T-helper 17 cell (primary cell): ENCODE results near the gene RUNX3. TPM values are rescaled to one million over a fixed set of nuclear protein-coding genes. Genes with fewer than 3 reads are reported as not detected.
"Not testable (repeated sequence)": the region's sequence is repeated elsewhere in the genome, so short reads cannot be mapped to it uniquely, and the experiment has no call there.

ENCODE experiments used
- ATAC-seq: fragments of 150-1000 bp; cut with Tn5 transposase; 2 replicates; pipeline ENCODE4 v1.10.0; 2021; ENCODE audit warnings: mild to moderate bottlenecking, moderate library complexity
- DNase-seq, 3 donors: peaks; one replicate each; pipeline versions ENCODE4 v3.0.0 to v3.0.0-alpha.2; 2020 to 2021
- H3K9me3 ChIP-seq: one replicate; pipeline ENCODE4 v1.7.0; 2013; ENCODE audit warnings: low read length, mild to moderate bottlenecking; ENCODE audit not compliant: control insufficient read depth, poor library complexity, severe bottlenecking
- H3K27ac Mint-ChIP-seq: one replicate; pipeline ENCODE4 v1.8.0; 2022; ENCODE audit warnings: mild to moderate bottlenecking, moderate library complexity, mixed read lengths
- H3K27me3 Mint-ChIP-seq: one replicate; pipeline ENCODE4 v1.8.0; 2022; ENCODE audit warnings: mixed read lengths
- H3K36me3 Mint-ChIP-seq: one replicate; pipeline ENCODE4 v1.8.0; 2022; ENCODE audit warnings: low read depth, mixed read lengths
- H3K4me1 Mint-ChIP-seq: one replicate; pipeline ENCODE4 v1.8.0; 2022; ENCODE audit warnings: mild to moderate bottlenecking, mixed read lengths
- H3K4me3 Mint-ChIP-seq: one replicate; pipeline ENCODE4 v1.8.0; 2022; ENCODE audit warnings: mild to moderate bottlenecking, moderate library complexity, mixed read lengths
- total RNA-seq, 4 donors: library from RNA in 2 of 4; stranded (reverse) in 2 of 4; gene quantifications; one replicate each; pipeline ENCODE4 v1.2.3 and lab custom pipeline; 2022 to 2026

The RUNX3 gene
- total RNA-seq, 2 donors from 2014 or later = 186 to 243 TPM

- Mint-ChIP-seq H3K36me3 (peaks cover 3% of the 10 kb centered on the region), H3K27ac (peak overlapping the region; percentile 90), H3K27me3 (no peaks in the 10 kb centered on the region), H3K4me1 (peaks cover 35% of the 10 kb centered on the region), H3K4me3 (peak overlapping the region; percentile 73)
- DNase-seq (peak in 1 of 3 donors; percentile 2), ATAC-seq (peak; percentile 12)
- H3K9me3 ChIP-seq = no peaks in the 10 kb centered on the region
Observed at GRCh38 chr1:24899581-24900485, 30.2 kb downstream of the RUNX3 start.

GRCh38 chr1:24898909-24899439, 31.1 kb downstream of the RUNX3 start:
- Mint-ChIP-seq H3K36me3 (peaks cover 3% of the 10 kb centered on the region), H3K27me3 (no peaks in the 10 kb centered on the region), H3K4me1 (peaks cover 32% of the 10 kb centered on the region), H3K27ac (peak overlapping the region; percentile 90), H3K4me3 (peak overlapping the region; percentile 73)
- no peaks in the 10 kb centered on the region for H3K9me3 ChIP-seq
- ATAC-seq = no peak
- DNase-seq = peak in 1 of 3 donors; percentile 1

DNA sequence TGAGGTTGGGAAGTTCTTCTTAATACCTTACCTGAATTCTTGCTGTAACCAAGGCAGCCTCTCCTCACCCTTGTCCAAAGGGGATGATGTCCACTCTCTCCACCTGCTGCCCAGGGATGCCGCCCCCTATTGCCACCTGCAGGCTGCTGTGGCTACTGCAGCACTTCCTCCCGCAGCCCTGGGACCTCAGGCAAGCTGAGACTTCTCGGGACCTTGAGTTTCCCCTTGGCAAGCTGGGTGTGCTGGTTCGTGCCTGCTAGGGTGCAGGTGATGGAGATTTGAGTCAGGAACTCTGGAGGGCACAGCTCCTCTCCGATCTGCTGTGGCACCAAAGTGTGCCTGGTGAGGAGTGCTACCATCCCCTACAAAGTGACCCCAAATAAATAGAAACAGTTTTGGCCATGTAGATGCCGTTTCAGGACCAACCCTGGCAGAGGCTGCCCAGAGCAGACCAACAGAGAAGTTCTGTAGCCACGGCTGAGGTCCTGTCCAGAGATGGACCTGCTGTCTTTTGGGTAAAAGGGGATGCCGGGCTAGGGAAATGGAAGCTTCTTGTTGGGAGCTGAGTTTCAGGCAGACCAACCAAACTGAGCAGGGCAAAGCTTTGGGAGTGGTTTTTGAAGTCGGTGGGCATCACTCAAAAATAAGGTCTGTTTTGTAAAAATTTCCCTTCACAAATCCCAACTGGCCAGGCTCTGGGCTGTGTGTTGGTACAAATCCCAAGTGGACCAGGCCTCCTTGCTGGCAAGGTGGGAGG, 31.7 kb downstream of the RUNX3 start:
- H3K4me3 Mint-ChIP-seq = peak overlapping the region; percentile 73
- DNase-seq (peak in 1 of 3 donors; percentile 40), ATAC-seq (peak; percentile 57)
- no peaks in the 10 kb centered on the region for H3K27me3 Mint-ChIP-seq
- H3K4me1 Mint-ChIP-seq = peaks cover 32% of the 10 kb centered on the region
- H3K27ac Mint-ChIP-seq = peak overlapping the region; percentile 90
- H3K9me3 ChIP-seq = no peaks in the 10 kb centered on the region
- peaks cover 3% of the 10 kb centered on the region for H3K36me3 Mint-ChIP-seq

DNA sequence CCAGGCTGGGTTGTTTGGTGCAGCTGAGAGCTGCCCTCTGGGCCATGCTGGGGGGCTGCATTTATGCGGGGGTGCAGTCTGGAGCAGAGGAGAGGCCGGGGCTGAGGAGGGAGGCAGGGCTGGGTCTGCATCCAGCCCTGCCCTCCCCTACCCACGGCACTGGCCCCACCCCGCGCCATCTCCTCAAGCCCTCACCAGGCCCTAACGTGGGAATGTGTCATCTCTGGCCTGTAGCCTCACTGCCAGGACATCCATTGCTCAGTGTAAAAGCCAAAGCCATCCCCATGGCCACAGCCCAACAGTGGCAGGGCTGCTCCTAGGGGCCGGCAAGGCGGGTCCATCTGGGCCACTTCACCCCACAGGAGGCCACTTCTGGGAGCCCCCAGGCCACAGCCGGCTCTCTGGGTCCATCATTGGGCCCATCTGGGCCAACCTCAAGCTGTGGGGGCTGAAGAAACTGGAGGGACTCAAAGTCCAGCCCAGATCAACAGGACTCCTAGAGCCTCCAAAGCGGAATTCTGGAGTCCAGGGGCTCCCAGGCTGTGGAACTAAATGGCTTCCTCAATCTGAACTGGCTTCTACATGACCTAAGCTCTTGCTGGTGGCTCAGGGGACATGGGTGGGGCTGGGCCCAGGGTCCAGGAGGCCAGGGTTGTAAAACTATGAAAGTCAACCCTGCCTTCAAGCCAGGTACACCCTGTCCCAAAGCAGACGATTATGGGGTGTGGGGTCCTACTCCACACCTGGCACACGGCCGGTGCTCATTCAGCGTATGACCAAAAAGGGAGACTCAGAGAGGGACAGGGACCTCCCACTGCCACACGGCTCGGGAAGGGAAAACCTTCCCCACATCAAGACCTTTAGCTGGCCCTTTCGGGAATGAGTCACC, 32.6 kb downstream of the RUNX3 start:
- peak overlapping the region; percentile 54 for H3K4me3 Mint-ChIP-seq
- peaks cover 5% of the 10 kb centered on the region for H3K36me3 Mint-ChIP-seq
- H3K9me3 ChIP-seq = no peaks in the 10 kb centered on the region
- no peak for DNase-seq
- peak; percentile 11 for ATAC-seq
- H3K4me1 Mint-ChIP-seq = peaks cover 32% of the 10 kb centered on the region
- no peaks in the 10 kb centered on the region for H3K27me3 Mint-ChIP-seq
- peak overlapping the region; percentile 90 for H3K27ac Mint-ChIP-seq

- Mint-ChIP-seq H3K4me1 (peaks cover 28% of the 10 kb centered on the region), H3K27ac (peak overlapping the region; percentile 39), H3K4me3 (peak overlapping the region; percentile 64), H3K27me3 (no peaks in the 10 kb centered on the region), H3K36me3 (peaks cover 5% of the 10 kb centered on the region)
- DNase-seq (no peak), ATAC-seq (no peak)
- no peaks in the 10 kb centered on the region for H3K9me3 ChIP-seq
Observed at GRCh38 chr1:24896596-24897262, 33.3 kb downstream of the RUNX3 start.

GRCh38 chr1:24896176-24896575, 33.9 kb downstream of the RUNX3 start:
- Mint-ChIP-seq H3K4me1 (peaks cover 26% of the 10 kb centered on the region), H3K27me3 (no peaks in the 10 kb centered on the region), H3K36me3 (peaks cover 5% of the 10 kb centered on the region), H3K27ac (peak overlapping the region; percentile 39), H3K4me3 (peak overlapping the region; percentile 64)
- H3K9me3 ChIP-seq = no peaks in the 10 kb centered on the region
- DNase-seq (no peak), ATAC-seq (no peak)

DNA sequence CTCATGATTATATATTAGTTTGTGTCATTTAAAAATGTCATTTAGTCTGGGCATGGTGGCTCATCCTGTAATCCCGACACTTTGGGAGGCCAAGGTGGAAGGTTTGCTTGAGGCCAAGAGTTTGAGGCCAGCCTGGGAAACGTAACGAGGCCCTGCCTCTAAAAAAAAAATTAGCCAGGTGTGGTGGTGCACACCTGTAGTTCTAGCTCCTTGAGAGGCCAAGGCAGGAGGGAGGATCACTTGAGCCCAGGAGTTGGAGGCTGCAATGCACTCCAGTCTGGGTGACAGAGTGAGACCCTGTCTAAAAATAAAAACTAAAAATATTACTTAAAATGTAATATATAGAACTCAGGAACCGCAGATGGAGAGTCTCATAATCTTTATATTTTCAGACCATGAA, 34.6 kb downstream of the RUNX3 start:
- Mint-ChIP-seq H3K27me3 (no peaks in the 10 kb centered on the region), H3K36me3 (peaks cover 5% of the 10 kb centered on the region), H3K4me3 (no peak overlapping the region), H3K27ac (no peak overlapping the region), H3K4me1 (peaks cover 23% of the 10 kb centered on the region)
- no peak for ATAC-seq
- no peak for DNase-seq
- H3K9me3 ChIP-seq = no peaks in the 10 kb centered on the region

DNA sequence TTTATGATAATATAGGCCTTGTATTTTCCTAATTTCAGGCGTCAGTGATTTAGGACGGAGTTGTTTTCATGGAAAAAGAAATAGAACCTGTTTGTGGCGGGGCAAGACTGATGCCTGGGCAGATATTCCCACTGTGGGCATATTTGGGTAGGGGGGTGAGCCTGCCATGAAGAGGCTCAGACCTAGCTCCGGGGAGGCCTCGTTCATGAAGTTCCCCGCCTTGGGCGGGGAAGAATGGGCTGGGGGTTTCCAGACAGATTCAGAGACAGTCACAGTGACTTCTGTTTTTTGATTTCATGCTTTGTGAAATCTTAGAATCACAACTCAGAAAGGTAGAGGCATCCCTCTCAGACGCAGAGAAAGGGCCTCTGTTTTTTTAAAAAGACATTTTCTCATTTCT, 36.1 kb downstream of the RUNX3 start:
- H3K4me3 Mint-ChIP-seq = no peak overlapping the region
- peaks cover 2% of the 10 kb centered on the region for H3K36me3 Mint-ChIP-seq
- H3K4me1 Mint-ChIP-seq = peaks cover 10% of the 10 kb centered on the region
- ATAC-seq (no peak), DNase-seq (no peak)
- H3K9me3 ChIP-seq = no peaks in the 10 kb centered on the region
- H3K27me3 Mint-ChIP-seq = no peaks in the 10 kb centered on the region
- no peak overlapping the region for H3K27ac Mint-ChIP-seq

GRCh38 chr1:24893431-24893830, 36.6 kb downstream of the RUNX3 start:
- Mint-ChIP-seq H3K27me3 (no peaks in the 10 kb centered on the region), H3K4me1 (peaks cover 7% of the 10 kb centered on the region), H3K27ac (no peak overlapping the region), H3K4me3 (no peak overlapping the region), H3K36me3 (peaks cover 2% of the 10 kb centered on the region)
- DNase-seq (no peak), ATAC-seq (no peak)
- no peaks in the 10 kb centered on the region for H3K9me3 ChIP-seq

GRCh38 chr1:24892188-24893153, 37.6 kb downstream of the RUNX3 start:
- Mint-ChIP-seq H3K27ac (no peak overlapping the region), H3K36me3 (peaks cover 2% of the 10 kb centered on the region), H3K4me1 (peaks cover 4% of the 10 kb centered on the region), H3K27me3 (no peaks in the 10 kb centered on the region), H3K4me3 (no peak overlapping the region)
- H3K9me3 ChIP-seq = no peaks in the 10 kb centered on the region
- no peak for ATAC-seq
- DNase-seq = no peak

GRCh38 chr1:24891367-24891766, 38.7 kb downstream of the RUNX3 start:
- H3K4me1 Mint-ChIP-seq, ATAC-seq, DNase-seq, H3K36me3 Mint-ChIP-seq, H3K27me3 Mint-ChIP-seq, H3K4me3 Mint-ChIP-seq, H3K9me3 ChIP-seq, H3K27ac Mint-ChIP-seq: not testable (repeated sequence)
